ENCODE data around the gene BCAR3.

Gene BCAR3

GRCh38 chr1:93672477-93673162 lies 9.0 kb downstream of the BCAR3 start:
- no peak overlapping the region for H3K4me3 ChIP-seq (ENCODE audit: low read depth, low read length)
- DNase-seq (ENCODE audit: low read depth), result no peak
- in situ Hi-C loops (cut with HindIII; ENCODE audit: low sequenced_read_pairs), result loop anchor here (25.0 kb wide), 1 partner anchor 165 kb away; no protein-coding TSS in a partner anchor
- no peak for TF ChIP-seq CTCF (IDR thresholded peaks at IDR 0.05; ENCODE audit: low read depth, low read length, missing control alignments)

DNA sequence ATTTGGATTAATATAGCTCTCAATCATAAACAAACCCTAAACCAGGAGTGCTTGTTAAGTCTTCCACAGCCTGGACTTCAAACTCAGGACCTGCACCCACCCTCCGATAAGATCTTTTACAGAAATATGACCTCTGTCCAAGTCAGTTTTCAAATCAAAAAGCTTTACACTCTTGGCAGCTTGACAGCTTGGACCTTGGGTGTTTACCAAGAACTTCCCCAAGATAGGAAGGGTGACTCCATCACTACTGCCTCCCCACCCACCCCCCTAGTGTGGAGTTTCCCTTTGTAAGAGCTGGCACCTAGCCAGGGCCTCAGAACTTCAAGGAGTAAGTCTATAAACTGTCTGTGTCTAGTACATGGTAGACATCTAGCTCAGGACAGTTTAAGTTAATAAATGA lies 9.6 kb downstream of the BCAR3 start:
- in situ Hi-C loops (cut with HindIII; ENCODE audit: low sequenced_read_pairs), result loop anchor here (25.0 kb wide), 1 partner anchor 165 kb away; no protein-coding TSS in a partner anchor
- H3K4me3 ChIP-seq (ENCODE audit: low read depth, low read length), result no peak overlapping the region
- DNase-seq (ENCODE audit: low read depth), result no peak
- no peak for TF ChIP-seq CTCF (IDR thresholded peaks at IDR 0.05; ENCODE audit: low read depth, low read length, missing control alignments)

DNA sequence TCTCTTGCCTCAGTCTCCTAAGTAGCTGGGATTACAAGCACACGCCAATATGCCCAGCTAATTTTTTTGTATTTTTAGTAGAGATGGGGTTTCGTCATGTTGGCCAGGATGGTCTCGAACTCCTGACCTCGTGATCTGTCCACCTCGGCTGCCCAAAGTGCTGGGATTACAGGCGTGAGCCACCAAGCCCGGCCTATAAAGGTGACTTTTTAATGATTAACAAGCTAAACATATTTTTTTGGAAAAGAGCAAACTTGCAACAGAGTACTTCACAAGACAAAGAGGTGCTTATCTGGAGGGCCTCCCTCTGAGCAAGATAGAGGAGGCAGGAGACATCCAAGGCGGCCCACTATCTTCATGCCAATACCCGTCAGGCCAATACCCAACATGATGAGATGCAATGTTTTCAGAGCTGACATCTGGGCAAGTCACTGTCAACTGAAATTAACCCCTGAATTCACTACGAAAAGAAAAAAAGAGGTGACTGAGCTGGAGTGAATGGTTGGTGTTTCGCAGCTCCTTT lies 10.5 kb downstream of the BCAR3 start:
- TF ChIP-seq CTCF (IDR thresholded peaks at IDR 0.05; ENCODE audit: low read depth, low read length, missing control alignments), result no peak
- no peak for DNase-seq (ENCODE audit: low read depth)
- H3K4me3 ChIP-seq (ENCODE audit: low read depth, low read length), result no peak overlapping the region
- in situ Hi-C loops (cut with HindIII; ENCODE audit: low sequenced_read_pairs), result loop anchor here (25.0 kb wide), 1 partner anchor 166 kb away; no protein-coding TSS in a partner anchor

DNA sequence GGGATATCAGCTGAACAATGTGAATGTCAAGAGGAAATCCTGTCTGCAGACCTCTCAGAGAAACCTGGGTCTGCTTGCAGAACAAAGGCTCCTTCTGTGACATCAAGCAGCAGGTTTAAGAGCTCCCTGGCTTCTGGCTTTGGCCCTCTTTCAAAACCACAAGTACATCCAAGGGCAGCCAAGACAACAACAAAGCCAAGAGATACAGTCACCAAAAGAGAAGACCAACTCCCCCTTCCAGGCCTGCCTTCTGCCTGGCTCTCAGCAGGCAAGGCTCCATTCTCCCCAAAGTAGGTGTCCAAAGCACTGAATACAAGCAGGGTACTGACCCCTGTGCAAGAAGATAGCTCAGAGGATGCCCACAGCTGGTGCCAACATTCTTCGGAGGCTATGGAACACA lies 11.5 kb downstream of the BCAR3 start:
- no peak overlapping the region for H3K4me3 ChIP-seq (ENCODE audit: low read depth, low read length)
- peak; percentile 89 for DNase-seq (ENCODE audit: low read depth)
- TF ChIP-seq CTCF (IDR thresholded peaks at IDR 0.05; ENCODE audit: low read depth, low read length, missing control alignments), result no peak
- in situ Hi-C loops (cut with HindIII; ENCODE audit: low sequenced_read_pairs), result loop anchor here (25.0 kb wide), 1 partner anchor 167 kb away; no protein-coding TSS in a partner anchor

- no peak overlapping the region for H3K4me3 ChIP-seq (ENCODE audit: low read depth, low read length)
- no peak for TF ChIP-seq CTCF (IDR thresholded peaks at IDR 0.05; ENCODE audit: low read depth, low read length, missing control alignments)
- in situ Hi-C loops (cut with HindIII; ENCODE audit: low sequenced_read_pairs), result loop anchor here (25.0 kb wide), 1 partner anchor 168 kb away; no protein-coding TSS in a partner anchor
- no peak for DNase-seq (ENCODE audit: low read depth)
Measured at GRCh38 chr1:93669369-93669768, 12.3 kb downstream of the BCAR3 start.

GRCh38 chr1:93668951-93669350 lies 12.7 kb downstream of the BCAR3 start:
- no peak overlapping the region for H3K4me3 ChIP-seq (ENCODE audit: low read depth, low read length)
- TF ChIP-seq CTCF (IDR thresholded peaks at IDR 0.05; ENCODE audit: low read depth, low read length, missing control alignments), result no peak
- in situ Hi-C loops (cut with HindIII; ENCODE audit: low sequenced_read_pairs), result loop anchor here (25.0 kb wide), 1 partner anchor 168 kb away; no protein-coding TSS in a partner anchor
- DNase-seq (ENCODE audit: low read depth), result no peak
